Activated CD4-positive, alpha-beta T cell treated with anti-CD3 and anti-CD28 coated beads, Interleukin-2, amount 50 U/mL, for 4 hours (primary cell): ENCODE results near the gene STOML1.

ENCODE experiments used
- DNase-seq, 2 experiments: peaks; one replicate each; pipeline ENCODE4 v3.0.0-alpha.2; 2020

Gene STOML1

GRCh38 chr15:73959801-73960200 lies 32.3 kb downstream of the STOML1 start:
- DNase-seq, result no peak

GRCh38 chr15:73959012-73959581 lies 33.0 kb downstream of the STOML1 start:
- no peak for DNase-seq

- DNase-seq, result no peak
Observed at GRCh38 chr15:73957785-73958184, 34.3 kb downstream of the STOML1 start.

GRCh38 chr15:73957276-73957675 lies 34.8 kb downstream of the STOML1 start:
- no peak for DNase-seq

GRCh38 chr15:73956743-73957135 lies 35.4 kb downstream of the STOML1 start:
- no peak for DNase-seq

- no peak for DNase-seq
Observed at GRCh38 chr15:73955861-73956742, 36.0 kb downstream of the STOML1 start.

GRCh38 chr15:73955326-73955725 lies 36.8 kb downstream of the STOML1 start:
- DNase-seq, result no peak

- DNase-seq, result no peak
Observed at GRCh38 chr15:73954188-73955145, 37.6 kb downstream of the STOML1 start.

GRCh38 chr15:73952913-73953750 lies 39.0 kb downstream of the STOML1 start:
- DNase-seq, result no peak

GRCh38 chr15:73952171-73952912 lies 39.8 kb downstream of the STOML1 start:
- DNase-seq, result no peak

- DNase-seq, result no peak
Observed at GRCh38 chr15:73951601-73952000, 40.5 kb downstream of the STOML1 start.

GRCh38 chr15:73950831-73951561 lies 41.1 kb downstream of the STOML1 start:
- peak; percentile 71 for DNase-seq

- DNase-seq, result no peak
Observed at GRCh38 chr15:73950479-73950830, 41.6 kb downstream of the STOML1 start.

GRCh38 chr15:73949496-73949895 lies 42.6 kb downstream of the STOML1 start:
- DNase-seq, result no peak

GRCh38 chr15:73948982-73949381 lies 43.1 kb downstream of the STOML1 start:
- DNase-seq, result no peak

GRCh38 chr15:73948396-73948795 lies 43.7 kb downstream of the STOML1 start:
- no peak for DNase-seq

GRCh38 chr15:73947651-73948050 lies 44.4 kb downstream of the STOML1 start:
- no peak for DNase-seq

- DNase-seq, result no peak
Observed at GRCh38 chr15:73946795-73947370, 45.2 kb downstream of the STOML1 start.

- no peak for DNase-seq
Observed at GRCh38 chr15:73946046-73946721, 45.9 kb downstream of the STOML1 start.

- no peak for DNase-seq
Observed at GRCh38 chr15:73945130-73945508, 47.0 kb downstream of the STOML1 start.
